IPS DF 6.9 (cell line): ENCODE results near the gene TNS2.

Experiments
- DNase-seq: peaks from one replicate; pipeline ENCODE4 v3.0.0-alpha.2; 2013; ENCODE audit warnings: low read depth, low spot score
- H3K27ac ChIP-seq: one replicate; pipeline ENCODE4 v1.5.1; 2013; ENCODE audit warnings: low read length, control low read depth
- H3K27me3 ChIP-seq: 2 replicates; pipeline ENCODE4 v1.6.1; 2013; ENCODE audit warnings: mild to moderate bottlenecking, low read length; ENCODE audit not compliant: control insufficient read depth, insufficient read depth
- H3K36me3 ChIP-seq: 2 replicates; pipeline ENCODE4 v1.6.1; 2013; ENCODE audit warnings: low read length; ENCODE audit not compliant: control insufficient read depth, insufficient read depth
- H3K4me1 ChIP-seq: 2 replicates; pipeline ENCODE4 v1.6.1; 2013; ENCODE audit warnings: low read length; ENCODE audit not compliant: control insufficient read depth, insufficient read depth
- H3K4me3 ChIP-seq: 2 replicates; pipeline ENCODE4 v1.5.1; 2013; ENCODE audit warnings: mild to moderate bottlenecking, low read length
- H3K9me3 ChIP-seq: 2 replicates; pipeline ENCODE4 v1.6.1; 2013; ENCODE audit warnings: low read length, inconsistent platforms; ENCODE audit not compliant: control insufficient read depth, insufficient read depth
- WGBS: extraction: QIAGEN DNeasy Blood & Tissue Kit; methylation state at CpG from one replicate; pipeline ENCODE4 v1.1.7; 2013; ENCODE audit warnings: mixed read lengths, missing lambda C conversion rate; ENCODE audit not compliant: insufficient read length, insufficient coverage; 5-methylcytosine and 5-hydroxymethylcytosine counted together

TNS2 gene

DNA sequence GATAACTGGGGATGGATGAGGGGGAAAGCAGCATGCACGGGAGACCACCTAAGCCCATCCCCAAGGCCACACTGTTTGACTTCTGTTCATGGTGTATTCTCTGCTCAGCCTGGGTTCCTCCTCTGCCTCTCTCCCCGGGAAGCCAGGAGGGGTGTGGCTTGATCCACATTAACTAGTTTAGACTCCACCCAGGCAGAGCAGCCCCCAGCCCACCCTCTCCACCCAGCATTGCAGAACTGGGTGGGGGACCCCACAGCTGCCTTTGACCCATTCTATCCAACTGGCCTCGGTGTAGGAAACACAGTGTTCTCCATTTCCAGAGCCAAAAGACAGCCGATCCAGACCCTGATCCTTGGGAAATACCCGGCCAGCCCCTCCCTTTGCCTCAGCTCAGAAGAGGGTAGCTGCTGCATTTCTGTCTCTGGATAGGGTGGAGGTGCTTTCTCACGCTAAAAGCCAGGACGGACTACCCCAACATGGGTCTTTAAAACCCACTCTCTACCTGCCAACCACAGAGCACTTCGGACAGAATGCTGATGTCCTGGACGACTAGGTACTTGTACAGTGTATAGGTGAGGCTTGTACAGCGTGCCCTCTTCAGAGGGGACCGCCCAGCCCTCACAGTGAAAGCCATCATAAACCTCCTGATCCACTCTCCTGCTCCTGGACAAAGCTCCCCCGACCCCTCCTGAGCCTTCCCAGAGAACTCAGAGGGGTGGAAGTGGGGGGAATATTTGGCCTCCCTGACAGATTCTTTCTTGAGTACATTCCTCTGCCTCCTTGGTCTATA lies 20.0 kb downstream of the TNS2 start:
- Histone ChIP-seq H3K27ac (no peak overlapping the region), H3K4me1 (peaks cover 5% of the 10 kb centered on the region), H3K9me3 (no peaks in the 10 kb centered on the region), H3K27me3 (no peaks in the 10 kb centered on the region), H3K4me3 (no peak overlapping the region), H3K36me3 (no peaks in the 10 kb centered on the region)
- no peak for DNase-seq
- no CpG with 5 or more reads among the region's 12 CpGs for WGBS

GRCh38 chr12:53070877-53071492 lies 21.1 kb downstream of the TNS2 start:
- H3K27me3 ChIP-seq, result no peaks in the 10 kb centered on the region
- peaks cover 5% of the 10 kb centered on the region for H3K4me1 ChIP-seq
- no peak for DNase-seq
- WGBS, result no CpG with 5 or more reads among the region's 7 CpGs
- H3K36me3 ChIP-seq, result no peaks in the 10 kb centered on the region
- no peak overlapping the region for H3K4me3 ChIP-seq
- no peaks in the 10 kb centered on the region for H3K9me3 ChIP-seq
- no peak overlapping the region for H3K27ac ChIP-seq

DNA sequence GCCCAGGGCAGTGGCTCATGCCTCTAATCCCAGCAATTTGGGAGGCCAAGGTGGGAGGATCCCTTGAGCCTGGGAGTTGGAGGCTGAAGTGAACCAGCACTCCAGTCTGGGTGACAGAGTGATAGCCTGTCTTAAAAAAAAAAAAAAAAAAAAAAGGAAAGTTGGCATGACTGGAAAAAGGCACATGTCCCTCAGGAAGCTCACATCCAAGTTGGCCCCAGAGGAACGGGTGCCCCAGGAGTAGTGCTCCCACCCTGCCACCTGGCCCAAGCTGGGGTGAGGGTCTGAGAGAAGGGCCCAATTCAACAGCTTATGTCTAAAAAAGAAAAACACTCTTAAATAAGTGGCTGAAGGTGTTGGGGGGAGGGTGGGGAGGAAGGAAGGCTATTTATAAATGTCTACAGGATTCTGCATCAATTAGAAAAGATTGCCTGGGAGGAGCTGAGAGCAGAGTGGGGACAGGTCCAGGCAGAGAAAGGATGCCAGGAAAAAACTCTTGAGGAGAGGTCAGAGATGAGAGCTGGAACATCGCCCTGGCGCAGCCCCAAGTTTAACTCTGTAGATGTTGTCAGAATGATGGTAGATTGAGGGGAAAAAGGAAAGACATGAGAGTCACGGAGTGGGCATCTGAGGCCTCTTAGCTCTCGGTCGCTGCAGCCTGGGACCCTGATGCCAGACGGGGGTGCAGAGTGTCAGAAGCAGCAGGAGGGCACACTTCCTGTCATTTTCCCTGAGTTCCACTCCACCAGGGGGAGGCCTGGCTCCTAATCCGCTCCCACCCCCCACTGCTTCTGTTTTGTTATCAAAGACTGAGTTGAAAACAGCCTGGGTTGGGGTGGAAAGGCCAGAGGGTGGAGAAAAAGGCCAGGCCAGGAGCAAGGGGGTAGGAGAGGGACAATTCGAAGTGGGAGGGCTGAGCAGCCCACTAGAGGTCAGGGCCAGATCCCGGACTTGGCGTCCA lies 22.0 kb downstream of the TNS2 start:
- H3K4me3 ChIP-seq, result no peak overlapping the region
- WGBS, result no CpG with 5 or more reads among the region's 11 CpGs
- DNase-seq, result no peak
- no peak overlapping the region for H3K27ac ChIP-seq
- H3K9me3 ChIP-seq, result no peaks in the 10 kb centered on the region
- peaks cover 5% of the 10 kb centered on the region for H3K4me1 ChIP-seq
- no peaks in the 10 kb centered on the region for H3K27me3 ChIP-seq
- no peaks in the 10 kb centered on the region for H3K36me3 ChIP-seq

GRCh38 chr12:53073881-53074280 lies 24.0 kb downstream of the TNS2 start:
- H3K36me3 ChIP-seq, result no peaks in the 10 kb centered on the region

GRCh38 chr12:53074283-53074998 lies 24.6 kb downstream of the TNS2 start:
- Histone ChIP-seq H3K4me3 (no peak overlapping the region), H3K36me3 (no peaks in the 10 kb centered on the region), H3K9me3 (no peaks in the 10 kb centered on the region), H3K27ac (no peak overlapping the region), H3K4me1 (peaks cover 1% of the 10 kb centered on the region), H3K27me3 (no peaks in the 10 kb centered on the region)
- DNase-seq, result no peak
- no CpG with 5 or more reads among the region's 11 CpGs for WGBS

More at GRCh38 chr12:53073881-53074280, 24.0 kb downstream of the TNS2 start:
- Histone ChIP-seq H3K9me3 (no peaks in the 10 kb centered on the region), H3K4me1 (peaks cover 5% of the 10 kb centered on the region), H3K4me3 (no peak overlapping the region), H3K27me3 (no peaks in the 10 kb centered on the region), H3K27ac (no peak overlapping the region)
- DNase-seq, result no peak
- WGBS, result no CpG with 5 or more reads among the region's 6 CpGs

DNA sequence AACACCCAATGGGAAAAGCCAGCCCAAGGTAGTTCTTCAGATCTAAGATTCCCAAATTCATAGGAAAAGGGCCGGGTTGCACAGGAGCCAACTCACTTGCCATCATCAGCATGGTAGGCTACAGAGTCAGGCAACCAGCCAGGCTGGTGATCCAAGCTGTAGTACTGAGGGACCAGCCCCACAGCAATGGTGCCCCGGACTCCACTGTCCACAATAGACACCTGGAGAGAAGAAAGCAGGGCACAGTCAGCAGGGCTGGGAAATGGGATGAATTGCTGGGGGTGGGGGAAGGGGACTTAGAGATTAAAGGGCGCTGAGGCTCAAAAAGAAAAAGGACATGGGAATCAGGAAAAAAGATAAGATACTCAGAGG lies 25.1 kb downstream of the TNS2 start:
- no peaks in the 10 kb centered on the region for H3K4me1 ChIP-seq
- H3K4me3 ChIP-seq, result no peak overlapping the region
- H3K9me3 ChIP-seq, result no peaks in the 10 kb centered on the region
- no peak for DNase-seq
- no peaks in the 10 kb centered on the region for H3K27me3 ChIP-seq
- no CpG with 5 or more reads among the region's 3 CpGs for WGBS
- H3K27ac ChIP-seq, result no peak overlapping the region
- no peaks in the 10 kb centered on the region for H3K36me3 ChIP-seq

GRCh38 chr12:53076461-53076860 lies 26.6 kb downstream of the TNS2 start:
- no peaks in the 10 kb centered on the region for H3K4me1 ChIP-seq
- H3K9me3 ChIP-seq, result no peaks in the 10 kb centered on the region
- WGBS, result no CpG with 5 or more reads among the region's 3 CpGs
- no peaks in the 10 kb centered on the region for H3K36me3 ChIP-seq
- DNase-seq, result no peak
- no peak overlapping the region for H3K4me3 ChIP-seq
- H3K27me3 ChIP-seq, result no peaks in the 10 kb centered on the region
- no peak overlapping the region for H3K27ac ChIP-seq

- Histone ChIP-seq H3K36me3 (no peaks in the 10 kb centered on the region), H3K27ac (no peak overlapping the region), H3K9me3 (no peaks in the 10 kb centered on the region), H3K4me3 (no peak overlapping the region), H3K27me3 (no peaks in the 10 kb centered on the region), H3K4me1 (no peaks in the 10 kb centered on the region)
- WGBS, result no CpG with 5 or more reads among the region's 8 CpGs
- no peak for DNase-seq
These were observed 27.2 kb downstream of the TNS2 start for GRCh38 chr12:53077030-53077429.

DNA sequence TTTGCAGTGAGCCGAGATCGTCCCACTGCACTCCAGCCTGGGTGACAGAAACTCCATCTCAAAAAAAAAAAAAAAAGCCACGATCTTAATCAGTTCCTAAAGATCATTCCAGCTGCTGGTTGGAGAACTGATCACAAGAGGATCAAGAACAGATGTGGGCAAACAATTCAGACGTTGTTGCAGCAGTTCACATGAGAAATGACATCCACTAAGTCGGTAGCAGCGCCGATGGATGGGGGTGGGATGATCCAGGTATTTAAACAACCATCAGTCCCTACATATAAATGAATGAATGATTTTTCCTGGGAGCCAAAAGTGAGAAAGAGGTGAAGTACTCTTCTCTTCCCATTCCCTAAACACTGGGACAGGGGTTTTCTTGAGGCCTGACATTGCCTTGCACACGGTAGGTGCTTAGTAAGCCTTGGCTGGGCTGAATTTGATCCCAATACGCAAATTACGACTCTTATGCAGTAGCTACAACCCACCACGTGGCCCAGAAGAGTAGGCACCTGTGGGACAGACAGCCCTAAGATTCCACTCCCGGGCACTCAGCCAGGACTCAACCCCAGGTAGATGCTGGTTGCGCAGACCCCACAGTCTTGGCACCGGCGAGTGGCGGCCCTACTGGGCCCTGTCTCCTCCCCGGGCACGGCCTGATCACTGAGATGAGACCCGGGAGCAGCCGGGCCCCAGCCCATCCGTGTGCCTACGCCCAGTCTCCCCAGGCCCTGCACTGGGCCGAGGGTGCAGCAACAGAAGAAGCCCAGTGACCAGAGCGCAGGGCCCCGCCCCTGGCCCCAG lies 28.8 kb downstream of the TNS2 start:
- no peak overlapping the region for H3K27ac ChIP-seq
- H3K9me3 ChIP-seq, result no peaks in the 10 kb centered on the region
- no peaks in the 10 kb centered on the region for H3K4me1 ChIP-seq
- WGBS, result no CpG with 5 or more reads among the region's 25 CpGs
- no peak for DNase-seq
- H3K27me3 ChIP-seq, result no peaks in the 10 kb centered on the region
- no peaks in the 10 kb centered on the region for H3K36me3 ChIP-seq
- peak overlapping the region; percentile 37; the same call in 1 of the 2 replicates for H3K4me3 ChIP-seq
